A549 (cell line): Measurements from ENCODE around the gene SEMG1. TPM values are rescaled to one million over a fixed set of nuclear protein-coding genes. Genes with fewer than 3 reads are reported as not detected.
A peak's percentile ranks its signal among the peaks of the same experiment; 100 is the strongest.

Source experiments
- ATAC-seq, 2 experiments: fragments of 200-7000 bp in 1 of 2; fragments of >200 bp in 1 of 2; cut with Nextera tagmentation in 1 of 2; cut with Tn5 transposase in 1 of 2; 3 replicates each; pipeline versions ENCODE4 v1.8.0 to v1.9.1; 2018 to 2020; ENCODE audit warnings: mild to moderate bottlenecking in 1 of 2, moderate library complexity in 1 of 2
- CTCF ChIA-PET: fragments of 300-600 bp; sonication (Branson Sonifier 250); formaldehyde crosslinking; extraction: SDS; loops from one replicate; lab custom pipeline; 2021; ENCODE audit warnings: antibody characterized with exemption, inconsistent platforms; lab: Yijun Ruan, JAX
- POLR2A ChIA-PET: fragments of 350-600 bp; formaldehyde crosslinking; extraction: SDS; loops from one replicate; lab custom pipeline; 2021; ENCODE audit warnings: antibody characterized with exemption, inconsistent platforms; lab: Yijun Ruan, JAX
- DNase-seq, 2 experiments: peaks; one replicate each; pipeline versions ENCODE4 v3.0.0 to v3.0.0-alpha.2; 2011 to 2016; ENCODE audit warnings: low read depth in 1 of 2, low spot score in 1 of 2
- FAIRE-seq: peaks from 2 replicates; lab custom pipeline; 2011; peaks lifted over from hg19 to GRCh38; lab: Jason Lieb, UNC
- H3K27ac ChIP-seq, 2 experiments: fragments of >200 bp; sonication (Bioruptor Twin); formaldehyde crosslinking; 3 replicates each; pipeline ENCODE4 v1.5.1; 2016 to 2017
- H3K4me1 ChIP-seq: fragments of >200 bp; sonication (Bioruptor Twin); formaldehyde crosslinking; 3 replicates; pipeline ENCODE4 v1.6.1; 2016
- H3K4me2 ChIP-seq: fragments of >200 bp; sonication (Bioruptor Twin); formaldehyde crosslinking; 3 replicates; pipeline ENCODE4 v1.6.1; 2016
- H3K4me3 ChIP-seq: fragments of >200 bp; sonication (Bioruptor Twin); formaldehyde crosslinking; 3 replicates; pipeline ENCODE4 v1.5.1; 2016
- H3K9me3 ChIP-seq: fragments of >200 bp; sonication (Bioruptor Twin); formaldehyde crosslinking; 3 replicates; pipeline ENCODE4 v1.6.1; 2016
- CBX8 ChIP-seq: fragments of 200-600 bp; sonication (generic); IDR thresholded peaks from 2 replicates; pipeline ENCODE4 v1.6.1; 2016
- CEBPB ChIP-seq, 2 experiments: fragments of >200 bp in 1 of 2; sonication (Bioruptor Twin) in 1 of 2; formaldehyde crosslinking in 1 of 2; IDR thresholded peaks; 2 replicates each; pipeline ENCODE4 v1.6.1; 2012 to 2016
- CHD4 ChIP-seq: fragments of 200-600 bp; sonication (generic); IDR thresholded peaks from 2 replicates; pipeline ENCODE4 v1.6.1; 2016; ENCODE audit warnings: antibody characterized with exemption, mild to moderate bottlenecking, borderline replicate concordance
- CTCF ChIP-seq: fragments of >200 bp; sonication (Bioruptor Twin); formaldehyde crosslinking; IDR thresholded peaks from 3 replicates; pipeline ENCODE4 v1.5.1; 2016
- E2F6 ChIP-seq: IDR thresholded peaks from 2 replicates; pipeline ENCODE4 v1.6.1; 2012; ENCODE audit warnings: low read depth, borderline replicate concordance
- ESRRA ChIP-seq: fragments of 150-350 bp; IDR thresholded peaks from 2 replicates; pipeline ENCODE4 v1.6.1; 2014; ENCODE audit warnings: mild to moderate bottlenecking, low read length, borderline replicate concordance
- FOXS1 ChIP-seq: fragments of 250-450 bp; sonication (Bioruptor Pico); IDR thresholded peaks from 2 replicates; pipeline ENCODE4 v1.5.0; 2020; ENCODE audit warnings: mild to moderate bottlenecking, moderate library complexity
- GATA3 ChIP-seq: IDR thresholded peaks from 2 replicates; pipeline ENCODE4 v1.6.1; 2012; ENCODE audit warnings: borderline replicate concordance
- HES2 ChIP-seq: fragments of >200 bp; sonication (Bioruptor Twin); formaldehyde crosslinking; IDR thresholded peaks from 2 replicates; pipeline ENCODE4 v1.6.1; 2016
- HEYL ChIP-seq: fragments of 250-450 bp; sonication (Bioruptor Pico); IDR thresholded peaks from 2 replicates; pipeline ENCODE4 v1.8.0; 2021; ENCODE audit warnings: mild to moderate bottlenecking, moderate library complexity
- HOXA7 ChIP-seq: fragments of 250-450 bp; sonication (Bioruptor Pico); IDR thresholded peaks from 2 replicates; pipeline ENCODE4 v1.5.0; 2020; ENCODE audit warnings: mild to moderate bottlenecking, moderate library complexity
- JUN ChIP-seq, 2 experiments: fragments of >200 bp; sonication (Bioruptor Twin); formaldehyde crosslinking; IDR thresholded peaks; 2 replicates in 1 of 2; 3 replicates in 1 of 2; pipeline ENCODE4 v1.6.1; 2016 to 2017
- KDM1A ChIP-seq: fragments of 200-600 bp; sonication (generic); IDR thresholded peaks from 2 replicates; pipeline ENCODE4 v1.6.1; 2016; ENCODE audit warnings: low read depth, mild to moderate bottlenecking
- MAX ChIP-seq: IDR thresholded peaks from 2 replicates; pipeline ENCODE4 v1.6.1; 2012
- NFE2L2 ChIP-seq: fragments of 150-350 bp; conservative IDR thresholded peaks from 2 replicates; pipeline ENCODE4 v1.6.1; 2014; ENCODE audit warnings: low read length
- NR3C1 ChIP-seq: fragments of >200 bp; sonication (Bioruptor Twin); formaldehyde crosslinking; IDR thresholded peaks from 3 replicates; pipeline ENCODE4 v1.6.1; 2017
- PBX3 ChIP-seq: IDR thresholded peaks from 2 replicates; pipeline ENCODE4 v1.6.1; 2012
- RARB ChIP-seq: fragments of 250-450 bp; sonication (Bioruptor Pico); IDR thresholded peaks from 2 replicates; pipeline ENCODE4 v1.8.0; 2021; ENCODE audit warnings: mild to moderate bottlenecking, moderate library complexity
- RCOR1 ChIP-seq: fragments of 150-350 bp; IDR thresholded peaks from 2 replicates; pipeline ENCODE4 v1.6.1; 2014; ENCODE audit warnings: antibody characterized with exemption, low read length, low read depth
- RFX5 ChIP-seq: fragments of 450-650 bp; IDR thresholded peaks from 2 replicates; pipeline ENCODE4 v1.7.1; 2014; ENCODE audit warnings: antibody characterized with exemption, mild to moderate bottlenecking, moderate library complexity
- SMC3 ChIP-seq: fragments of >200 bp; sonication (Bioruptor Twin); formaldehyde crosslinking; IDR thresholded peaks from 3 replicates; pipeline ENCODE4 v1.6.1; 2018; ENCODE audit warnings: inconsistent platforms
- TP53 ChIP-seq: fragments of 250-450 bp; sonication (Bioruptor Pico); IDR thresholded peaks from 2 replicates; pipeline ENCODE4 v1.5.0; 2021; ENCODE audit warnings: mild to moderate bottlenecking, moderate library complexity
- USF2 ChIP-seq: fragments of 450-650 bp; IDR thresholded peaks from 2 replicates; pipeline ENCODE4 v1.6.1; 2014; ENCODE audit warnings: antibody characterized with exemption
- ZC3H11A ChIP-seq: fragments of 450-650 bp; IDR thresholded peaks from 2 replicates; pipeline ENCODE4 v1.6.1; 2014; ENCODE audit warnings: antibody characterized with exemption, mild to moderate bottlenecking
- ZFP36 ChIP-seq: fragments of 450-650 bp; IDR thresholded peaks from 2 replicates; pipeline ENCODE4 v1.6.1; 2014; ENCODE audit warnings: borderline replicate concordance; ENCODE audit not compliant: partially characterized antibody
- WGBS: methylation state at CpG from one replicate; pipeline ENCODE4 v1.1.6; 2017; ENCODE audit errors: missing lambda C conversion rate; 5-methylcytosine and 5-hydroxymethylcytosine counted together
- polyA plus RNA-seq, 4 experiments: library from polyadenylated mRNA; depleted of rRNA in 3 of 4; stranded (reverse); fragments of >200 nt; fragmentation: RNase III in 1 of 4; extraction: RNeasy Plus Mini Kit Qiagen cat#74134 plus additional on column Dnase treatment in 1 of 4; gene quantifications; 2 replicates in 3 of 4; 3 replicates in 1 of 4; pipeline ENCODE4 v1.2.3, GENCODE V29; 2011 to 2017

The SEMG1 gene
- polyA plus RNA-seq, 2 of the 4 experiments (the other 2 are of a cell fraction) = not detected

GRCh38 chr20:45218636-45219035 is 11.8 kb downstream of the SEMG1 start:
- ChIA-PET POLR2A (no interaction called here), CTCF (interaction anchor here (1.0 to 1.2 kb wide), 2 partner anchors 72 to 207 kb away, joined by 3 to 4 read pairs; no protein-coding TSS in a partner anchor)
- H3K9me3 ChIP-seq = no peaks in the 10 kb centered on the region; the same call in 2 of the 3 replicates
- 46% methylated on average over 2 of the region's 2 CpGs for WGBS
- H3K4me3 ChIP-seq = no peak overlapping the region
- ATAC-seq = 0 out of 6 replicates have a peak, but pooled peaks of 1 of the 2 experiments have one; percentile 24
- no peak overlapping the region for H3K4me2 ChIP-seq
- H3K27ac ChIP-seq = no peak overlapping the region
- no peak for DNase-seq
- no peak for FAIRE-seq
- H3K4me1 ChIP-seq = no peaks in the 10 kb centered on the region
- TF ChIP-seq MAX = no peak
- TF ChIP-seq JUN (IDR thresholded peaks at IDR 0.05) = no peak
- no peak for TF ChIP-seq SMC3
- TF ChIP-seq CEBPB (IDR thresholded peaks at IDR 0.05) = no peak

GRCh38 chr20:45221076-45221475 is 14.2 kb downstream of the SEMG1 start, which contains the start of gene SEMG2:
Gene SEMG2 (plus strand): TSS chr20:45221373. CDS start chr20:45221390, 17 bp downstream.
- Histone ChIP-seq H3K27ac (no peak within 1 kb of the TSS), H3K4me3 (no peak within 1 kb of the TSS), H3K9me3 (no peaks in the 10 kb centered on the region; the same call in 2 of the 3 replicates), H3K4me1 (no peaks in the 10 kb centered on the region), H3K4me2 (no peak within 1 kb of the TSS)
- ChIA-PET CTCF (interaction anchor here (1.2 to 1.4 kb wide), 2 partner anchors 16 to 36 kb away, joined by 3 read pairs; no protein-coding TSS in a partner anchor), POLR2A (no interaction called here)
- DNase-seq = no peak
- TF ChIP-seq GATA3 (no peak), HEYL (no peak), RARB (CRISPR knock-in tag) (no peak), HOXA7 (no peak), USF2 (no peak), NFE2L2 (no peak), CBX8 (no peak), KDM1A (no peak), PBX3 (no peak), CTCF (no peak), TP53 (CRISPR knock-in tag) (no peak), ZFP36 (no peak)
- no peak for ATAC-seq
- FAIRE-seq = no peak
- WGBS = 41% methylated on average over 4 of the region's 4 CpGs

- CTCF ChIA-PET = interaction anchor here (1.2 kb wide), 1 partner anchor 23 kb away, joined by 3 read pairs; no protein-coding TSS in a partner anchor
Measured at GRCh38 chr20:45223136-45223535, 16.3 kb downstream of the SEMG1 start.

More at GRCh38 chr20:45223136-45223535, 16.3 kb downstream of the SEMG1 start:
- DNase-seq (no peak), ATAC-seq (no peak), FAIRE-seq (no peak)
- POLR2A ChIA-PET = no interaction called here
- Histone ChIP-seq H3K9me3 (no peaks in the 10 kb centered on the region; the same call in 2 of the 3 replicates), H3K4me2 (no peak overlapping the region), H3K4me3 (no peak overlapping the region), H3K27ac (no peak overlapping the region), H3K4me1 (no peaks in the 10 kb centered on the region)
- TF ChIP-seq RFX5 (no peak), CTCF (no peak), HEYL (no peak), E2F6 (no peak), USF2 (no peak), RCOR1 (no peak), NR3C1 (no peak), CHD4 (no peak), ESRRA (no peak), FOXS1 (CRISPR knock-in tag) (no peak), ZC3H11A (no peak), HES2 (no peak)
